Stimulated activated CD8-positive, alpha-beta memory T cell treated with anti-CD3 and anti-CD28 coated beads, Interleukin-4, amount 100 ng/mL, for 1 hour (primary cell): Measurements from ENCODE around the gene NMNAT3.

ENCODE experiments used
- DNase-seq, 2 donors: peaks; one replicate each; pipeline ENCODE4 v3.0.0-alpha.2; 2020; ENCODE audit warnings: low read depth in 2 of 2, low spot score in 1 of 2

NMNAT3 gene

GRCh38 chr3:139548801-139549200 is 129.0 kb downstream of the NMNAT3 start:
- no peak for DNase-seq

GRCh38 chr3:139547666-139548065 is 130.1 kb downstream of the NMNAT3 start:
- no peak for DNase-seq

- DNase-seq = no peak
Observed at GRCh38 chr3:139546772-139547171, 131.0 kb downstream of the NMNAT3 start.

- no peak for DNase-seq
Observed at GRCh38 chr3:139541532-139542288, 136.1 kb downstream of the NMNAT3 start.

- DNase-seq = no peak
Observed at GRCh38 chr3:139540651-139541531, 136.9 kb downstream of the NMNAT3 start.

- DNase-seq = no peak
Observed at GRCh38 chr3:139538733-139539132, 139.0 kb downstream of the NMNAT3 start.

GRCh38 chr3:139537795-139538621 is 139.8 kb downstream of the NMNAT3 start:
- no peak for DNase-seq

GRCh38 chr3:139537361-139537760 is 140.4 kb downstream of the NMNAT3 start:
- no peak for DNase-seq

- no peak for DNase-seq
Observed at GRCh38 chr3:139534992-139535879, 142.5 kb downstream of the NMNAT3 start.

- no peak for DNase-seq
Observed at GRCh38 chr3:139534455-139534812, 143.3 kb downstream of the NMNAT3 start.

- no peak for DNase-seq
Observed at GRCh38 chr3:139533781-139534454, 143.9 kb downstream of the NMNAT3 start.

- DNase-seq = no peak
Observed at GRCh38 chr3:139532976-139533375, 144.8 kb downstream of the NMNAT3 start.

- DNase-seq = no peak
Observed at GRCh38 chr3:139530717-139531116, 147.1 kb downstream of the NMNAT3 start.

- no peak for DNase-seq
Observed at GRCh38 chr3:139529662-139530061, 148.1 kb downstream of the NMNAT3 start.

GRCh38 chr3:139528924-139529323 is 148.8 kb downstream of the NMNAT3 start:
- DNase-seq = no peak

GRCh38 chr3:139528281-139528680 is 149.5 kb downstream of the NMNAT3 start:
- DNase-seq = no peak

GRCh38 chr3:139527265-139527664 is 150.5 kb downstream of the NMNAT3 start:
- DNase-seq = no peak

- DNase-seq = no peak
Observed at GRCh38 chr3:139526146-139526545, 151.6 kb downstream of the NMNAT3 start.

GRCh38 chr3:139524841-139525636 is 152.7 kb downstream of the NMNAT3 start:
- DNase-seq = no peak
